IPS-20b (cell line): ENCODE measurements around the gene NR4A2.
A peak's percentile ranks its signal among the peaks of the same experiment; 100 is the strongest.

Experiments
- H3K27ac ChIP-seq: one replicate; pipeline ENCODE4 v1.5.1; 2013; ENCODE audit warnings: low read length
- H3K27me3 ChIP-seq: 2 replicates; pipeline ENCODE4 v1.6.1; 2013; ENCODE audit warnings: mild to moderate bottlenecking, low read length, inconsistent platforms; ENCODE audit not compliant: insufficient read depth
- H3K36me3 ChIP-seq: 2 replicates; pipeline ENCODE4 v1.6.1; 2013; ENCODE audit warnings: low read depth, mild to moderate bottlenecking, inconsistent platforms, low read length, moderate library complexity; ENCODE audit not compliant: insufficient read depth
- H3K4me1 ChIP-seq: 2 replicates; pipeline ENCODE4 v1.6.1; 2013; ENCODE audit warnings: mild to moderate bottlenecking, control low read depth, inconsistent platforms, low read length, moderate library complexity; ENCODE audit not compliant: insufficient read depth
- H3K4me3 ChIP-seq: 2 replicates; pipeline ENCODE4 v1.5.1; 2013; ENCODE audit warnings: mild to moderate bottlenecking, low read length, inconsistent platforms
- H3K9ac ChIP-seq: 2 replicates; pipeline ENCODE4 v1.6.1; 2013; ENCODE audit warnings: low read depth, mild to moderate bottlenecking, inconsistent platforms, low read length, moderate library complexity
- H3K9me3 ChIP-seq: 2 replicates; pipeline ENCODE4 v1.6.1; 2013; ENCODE audit warnings: mild to moderate bottlenecking, low read depth, low read length, inconsistent platforms; ENCODE audit not compliant: insufficient read depth

NR4A2 gene

GRCh38 chr2:156332534-156333273 is at the start of gene NR4A2:
TSS of gene NR4A2 (minus strand) at chr2:156332721. CDS start at chr2:156330186, 2,535 bp downstream.
- Histone ChIP-seq H3K27ac (no peak within 1 kb of the TSS), H3K27me3 (peaks cover 62% of the 10 kb centered on the region), H3K9ac (peak within 1 kb of the TSS; percentile 67; the same call in 1 of the 2 replicates), H3K4me1 (no peaks in the 10 kb centered on the region; the same call in 1 of the 2 replicates), H3K4me3 (peak within 1 kb of the TSS; percentile 97), H3K9me3 (no peaks in the 10 kb centered on the region), H3K36me3 (no peaks in the 10 kb centered on the region)

GRCh38 chr2:156380117-156380645 is 47.7 kb upstream of the NR4A2 start:
- Histone ChIP-seq H3K36me3 (no peaks in the 10 kb centered on the region), H3K27me3 (no peaks in the 10 kb centered on the region), H3K4me1 (peaks cover 6% of the 10 kb centered on the region; the same call in 1 of the 2 replicates), H3K4me3 (no peak overlapping the region), H3K27ac (no peak overlapping the region), H3K9me3 (peaks cover 7% of the 10 kb centered on the region; the same call in 1 of the 2 replicates), H3K9ac (no peak overlapping the region)

GRCh38 chr2:156379714-156380113 is 47.2 kb upstream of the NR4A2 start:
- Histone ChIP-seq H3K27me3 (no peaks in the 10 kb centered on the region), H3K4me1 (peaks cover 6% of the 10 kb centered on the region; the same call in 1 of the 2 replicates), H3K27ac (no peak overlapping the region), H3K9ac (no peak overlapping the region), H3K36me3 (no peaks in the 10 kb centered on the region), H3K4me3 (no peak overlapping the region), H3K9me3 (peaks cover 7% of the 10 kb centered on the region; the same call in 1 of the 2 replicates)

- no peak overlapping the region for H3K27ac ChIP-seq
- H3K36me3 ChIP-seq = no peaks in the 10 kb centered on the region
- no peak overlapping the region for H3K4me3 ChIP-seq
- no peaks in the 10 kb centered on the region for H3K27me3 ChIP-seq
- peaks cover 6% of the 10 kb centered on the region; the same call in 1 of the 2 replicates for H3K4me1 ChIP-seq
- H3K9me3 ChIP-seq = peaks cover 7% of the 10 kb centered on the region; the same call in 1 of the 2 replicates
- H3K9ac ChIP-seq = no peak overlapping the region
These were observed 46.5 kb upstream of the NR4A2 start for GRCh38 chr2:156379071-156379470.

GRCh38 chr2:156366753-156367152 is 34.2 kb upstream of the NR4A2 start:
- no peak overlapping the region for H3K4me3 ChIP-seq
- H3K9ac ChIP-seq = no peak overlapping the region
- H3K4me1 ChIP-seq = no peaks in the 10 kb centered on the region
- H3K27ac ChIP-seq = no peak overlapping the region
- H3K27me3 ChIP-seq = no peaks in the 10 kb centered on the region
- H3K36me3 ChIP-seq = no peaks in the 10 kb centered on the region
- no peaks in the 10 kb centered on the region for H3K9me3 ChIP-seq

- Histone ChIP-seq H3K4me3 (no peak overlapping the region), H3K27me3 (no peaks in the 10 kb centered on the region), H3K36me3 (no peaks in the 10 kb centered on the region), H3K9ac (no peak overlapping the region), H3K9me3 (no peaks in the 10 kb centered on the region), H3K4me1 (no peaks in the 10 kb centered on the region), H3K27ac (no peak overlapping the region)
These were observed 30.6 kb upstream of the NR4A2 start for GRCh38 chr2:156363141-156363540.

GRCh38 chr2:156356014-156356754 is 23.7 kb upstream of the NR4A2 start:
- Histone ChIP-seq H3K9ac (no peak overlapping the region), H3K36me3 (no peaks in the 10 kb centered on the region), H3K27ac (no peak overlapping the region), H3K9me3 (no peaks in the 10 kb centered on the region), H3K4me3 (no peak overlapping the region), H3K4me1 (no peaks in the 10 kb centered on the region), H3K27me3 (no peaks in the 10 kb centered on the region)

GRCh38 chr2:156352911-156353310 is 20.4 kb upstream of the NR4A2 start:
- H3K27me3 ChIP-seq = no peaks in the 10 kb centered on the region
- H3K36me3 ChIP-seq = no peaks in the 10 kb centered on the region
- no peak overlapping the region for H3K9ac ChIP-seq
- H3K4me1 ChIP-seq = no peaks in the 10 kb centered on the region
- no peaks in the 10 kb centered on the region for H3K9me3 ChIP-seq
- H3K4me3 ChIP-seq = no peak overlapping the region
- no peak overlapping the region for H3K27ac ChIP-seq

GRCh38 chr2:156350374-156351142 is 18.0 kb upstream of the NR4A2 start:
- Histone ChIP-seq H3K9ac (no peak overlapping the region), H3K27me3 (no peaks in the 10 kb centered on the region), H3K9me3 (no peaks in the 10 kb centered on the region), H3K4me3 (no peak overlapping the region), H3K36me3 (no peaks in the 10 kb centered on the region), H3K4me1 (no peaks in the 10 kb centered on the region), H3K27ac (no peak overlapping the region)

GRCh38 chr2:156349605-156350004 is 17.1 kb upstream of the NR4A2 start:
- Histone ChIP-seq H3K9me3 (no peaks in the 10 kb centered on the region), H3K27ac (no peak overlapping the region), H3K4me1 (no peaks in the 10 kb centered on the region), H3K4me3 (no peak overlapping the region), H3K36me3 (no peaks in the 10 kb centered on the region), H3K27me3 (no peaks in the 10 kb centered on the region), H3K9ac (no peak overlapping the region)

GRCh38 chr2:156349161-156349560 is 16.6 kb upstream of the NR4A2 start:
- H3K4me1 ChIP-seq = no peaks in the 10 kb centered on the region
- no peak overlapping the region for H3K27ac ChIP-seq
- no peak overlapping the region for H3K9ac ChIP-seq
- no peaks in the 10 kb centered on the region for H3K9me3 ChIP-seq
- H3K36me3 ChIP-seq = no peaks in the 10 kb centered on the region
- H3K4me3 ChIP-seq = no peak overlapping the region
- H3K27me3 ChIP-seq = peaks cover 3% of the 10 kb centered on the region; the same call in 1 of the 2 replicates
